DMS114 treated with DMSO at 0.1 percent for 48 hours (cell line): ENCODE data around the gene GSAP.

Experiments used
- DNase-seq: peaks from one replicate; lab custom pipeline; 2025; ENCODE audit not compliant: unreplicated experiment; lab: John Stamatoyannopoulos, UW

GSAP gene

DNA sequence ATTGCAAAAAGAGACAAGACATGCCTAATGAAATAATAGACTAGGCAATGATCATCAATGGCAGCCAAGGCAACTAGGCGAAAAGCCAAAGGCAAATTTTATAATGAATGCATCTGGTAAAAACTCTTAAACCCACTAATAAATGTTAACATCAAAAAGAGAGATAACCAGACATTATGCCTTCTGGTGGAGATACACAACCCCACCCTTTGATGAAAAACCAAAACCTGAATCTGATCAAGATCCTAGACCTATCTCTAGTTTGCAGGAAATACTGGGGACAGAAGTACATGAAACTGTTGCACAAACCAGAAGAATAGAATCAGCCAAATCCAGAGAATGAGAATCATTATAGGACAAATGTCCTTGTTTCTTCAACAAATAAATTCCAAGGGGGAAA is 22.0 kb upstream of the GSAP start:
- DNase-seq = no peak

DNA sequence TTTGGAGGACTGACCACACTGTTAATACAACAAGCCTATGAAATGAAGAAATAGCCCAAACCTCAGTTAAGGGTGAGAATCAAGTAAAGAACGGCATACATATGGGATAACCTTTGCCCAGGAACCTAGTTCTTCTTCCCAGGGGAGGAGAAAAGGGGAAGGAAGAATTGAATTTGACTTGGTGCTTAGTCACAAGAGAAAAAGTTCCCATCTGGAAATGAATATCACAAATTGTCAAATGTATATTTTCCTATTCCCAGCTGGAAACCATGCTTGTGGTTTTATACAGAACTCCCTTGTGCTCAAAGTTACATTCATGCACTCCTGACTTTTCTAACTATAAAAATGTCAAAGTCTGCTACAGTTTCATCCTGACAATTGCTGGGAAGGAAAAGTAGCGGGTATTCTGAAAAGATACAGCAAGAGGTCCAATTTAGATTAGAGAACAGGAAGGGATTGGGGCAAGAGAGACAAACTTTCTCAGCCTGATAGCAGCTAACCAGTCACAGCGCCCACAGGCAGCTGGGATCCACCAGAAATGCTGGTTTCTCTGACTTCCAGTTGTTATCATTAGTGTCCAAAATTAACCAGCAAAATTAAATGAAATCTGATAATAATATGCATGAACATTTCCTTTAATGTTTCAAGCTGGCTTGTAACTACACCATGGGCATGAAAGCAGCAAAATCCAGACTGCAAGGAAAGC is 18.6 kb upstream of the GSAP start:
- DNase-seq = no peak

DNA sequence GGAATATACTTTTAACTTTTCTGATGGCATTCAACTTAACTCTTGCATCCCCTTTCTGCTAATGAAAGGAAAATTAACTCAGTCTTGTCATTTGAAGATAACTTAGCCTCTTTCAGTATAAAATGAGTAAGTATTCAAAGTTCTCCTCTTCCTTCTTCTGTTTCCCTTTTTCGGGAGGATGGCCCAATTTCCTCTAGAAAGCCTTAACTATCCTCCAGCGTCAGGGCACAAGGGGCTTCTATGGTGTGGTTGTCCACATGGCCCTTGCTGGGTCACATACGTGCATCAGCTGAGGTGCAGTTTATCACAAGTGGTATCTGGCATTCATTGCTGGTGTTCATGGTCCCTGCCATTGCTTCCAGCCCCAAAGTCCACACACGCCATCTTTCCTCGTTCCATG is 17.8 kb upstream of the GSAP start:
- DNase-seq = no peak

DNA sequence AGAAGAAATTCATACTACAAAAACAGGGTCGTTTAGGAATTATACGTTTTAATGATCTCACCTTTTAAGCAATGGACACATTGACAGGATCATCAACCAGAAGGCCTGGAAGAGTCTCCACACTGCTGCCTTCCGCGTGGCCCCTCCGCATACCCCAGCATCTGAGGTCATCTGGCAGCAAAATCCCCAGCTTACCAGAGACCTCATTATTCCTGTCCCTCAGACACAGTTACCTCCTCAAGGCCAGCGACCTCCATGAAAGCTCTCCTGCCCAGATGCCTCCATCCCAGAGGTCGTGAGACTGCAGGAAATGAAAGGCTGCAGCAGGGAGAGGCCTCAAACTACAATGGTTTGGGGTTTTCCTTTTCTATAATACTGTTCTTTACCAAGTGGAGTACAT is 14.8 kb upstream of the GSAP start:
- no peak for DNase-seq

DNA sequence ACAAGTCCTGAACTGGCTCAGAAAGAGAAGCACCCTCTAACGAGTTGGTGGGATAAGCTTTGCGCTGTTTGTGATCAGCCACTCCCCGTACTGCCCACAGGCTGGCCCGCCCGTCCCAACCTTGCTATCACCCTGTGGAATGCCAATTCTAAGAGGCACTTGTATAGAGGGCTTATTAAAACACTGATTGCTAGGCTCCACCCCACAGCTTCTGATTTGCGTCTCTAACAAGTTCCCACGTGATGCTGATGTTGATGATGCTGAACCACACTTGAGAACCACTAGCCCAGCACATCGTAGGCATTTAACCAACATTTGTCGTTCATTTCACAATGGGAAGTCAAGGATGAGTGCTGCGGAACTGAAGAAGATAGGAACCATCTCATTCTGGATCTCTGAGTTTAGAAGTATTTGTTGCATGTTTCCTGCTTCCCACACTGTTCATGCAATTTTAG is 12.7 kb upstream of the GSAP start:
- DNase-seq = no peak

DNA sequence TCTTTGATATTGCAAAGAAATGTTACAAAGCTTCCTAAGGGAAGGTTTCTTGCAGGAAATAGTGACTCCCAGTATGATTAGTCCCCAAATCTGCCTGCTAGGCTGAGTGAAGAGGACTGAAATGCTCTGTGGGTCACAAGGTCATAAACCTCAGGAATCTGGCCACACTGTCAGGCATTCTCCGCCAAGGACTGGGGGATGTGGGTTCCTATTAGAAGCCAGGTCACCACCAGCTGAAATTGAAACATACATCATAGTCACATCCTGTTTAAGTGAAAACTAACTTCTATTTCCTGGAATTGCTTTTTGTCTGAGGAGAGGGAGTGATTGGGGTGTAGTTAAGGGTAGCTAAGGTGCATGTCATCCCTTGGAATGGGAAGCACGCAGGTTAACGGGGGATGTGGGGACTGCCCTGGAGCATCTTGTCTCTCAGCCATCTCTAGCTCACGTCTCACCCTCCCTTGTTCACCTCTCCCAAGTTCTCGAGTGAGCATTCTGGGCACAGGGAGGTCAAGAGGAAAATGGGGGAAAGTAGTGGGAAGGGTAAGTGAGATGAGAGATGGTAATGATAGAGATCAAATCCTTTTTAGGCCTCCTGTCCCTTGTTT is 12.0 kb upstream of the GSAP start:
- DNase-seq = no peak

DNA sequence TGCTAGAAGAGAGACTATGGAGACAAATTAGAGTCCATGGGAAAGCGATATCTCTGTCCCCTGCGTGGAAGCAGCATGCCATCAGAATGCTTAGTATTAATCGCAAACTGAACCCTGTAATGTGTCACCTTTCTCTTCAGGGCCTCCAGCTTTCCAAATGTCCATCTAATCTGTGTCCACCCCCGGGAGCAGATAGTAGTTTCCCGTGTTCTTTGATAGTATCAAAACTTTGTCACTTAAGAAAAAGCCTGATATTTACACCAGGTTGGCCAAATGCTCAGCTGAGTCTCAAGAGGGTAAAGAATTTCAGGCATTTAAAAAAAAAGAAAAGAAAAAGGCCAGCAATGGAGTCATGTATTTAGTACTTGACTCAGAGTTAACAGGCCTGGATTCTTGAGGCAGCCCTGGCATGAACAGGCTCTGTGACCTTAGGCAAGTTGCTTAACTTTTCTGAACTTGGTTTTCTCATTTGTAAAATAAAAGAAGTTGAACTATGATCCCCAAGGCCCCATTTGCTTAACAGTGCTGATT is 10.4 kb upstream of the GSAP start:
- DNase-seq = no peak

DNA sequence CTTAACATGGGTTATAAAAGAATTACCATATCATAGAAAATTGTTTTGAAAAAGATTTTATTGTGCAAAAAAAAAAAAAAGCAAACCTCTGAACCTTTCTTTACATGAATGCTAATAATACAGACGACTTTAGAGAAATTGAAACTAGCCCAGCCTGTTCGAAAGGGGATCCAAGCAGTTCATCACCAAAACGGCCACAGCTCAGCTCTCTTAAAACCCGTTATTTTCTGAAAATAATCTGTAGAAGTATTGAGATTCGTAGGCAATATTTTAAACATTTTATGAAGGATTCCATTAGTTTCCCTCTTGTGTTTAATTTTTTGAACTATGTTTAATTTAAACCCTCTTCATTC is 9.9 kb upstream of the GSAP start:
- DNase-seq = no peak

DNA sequence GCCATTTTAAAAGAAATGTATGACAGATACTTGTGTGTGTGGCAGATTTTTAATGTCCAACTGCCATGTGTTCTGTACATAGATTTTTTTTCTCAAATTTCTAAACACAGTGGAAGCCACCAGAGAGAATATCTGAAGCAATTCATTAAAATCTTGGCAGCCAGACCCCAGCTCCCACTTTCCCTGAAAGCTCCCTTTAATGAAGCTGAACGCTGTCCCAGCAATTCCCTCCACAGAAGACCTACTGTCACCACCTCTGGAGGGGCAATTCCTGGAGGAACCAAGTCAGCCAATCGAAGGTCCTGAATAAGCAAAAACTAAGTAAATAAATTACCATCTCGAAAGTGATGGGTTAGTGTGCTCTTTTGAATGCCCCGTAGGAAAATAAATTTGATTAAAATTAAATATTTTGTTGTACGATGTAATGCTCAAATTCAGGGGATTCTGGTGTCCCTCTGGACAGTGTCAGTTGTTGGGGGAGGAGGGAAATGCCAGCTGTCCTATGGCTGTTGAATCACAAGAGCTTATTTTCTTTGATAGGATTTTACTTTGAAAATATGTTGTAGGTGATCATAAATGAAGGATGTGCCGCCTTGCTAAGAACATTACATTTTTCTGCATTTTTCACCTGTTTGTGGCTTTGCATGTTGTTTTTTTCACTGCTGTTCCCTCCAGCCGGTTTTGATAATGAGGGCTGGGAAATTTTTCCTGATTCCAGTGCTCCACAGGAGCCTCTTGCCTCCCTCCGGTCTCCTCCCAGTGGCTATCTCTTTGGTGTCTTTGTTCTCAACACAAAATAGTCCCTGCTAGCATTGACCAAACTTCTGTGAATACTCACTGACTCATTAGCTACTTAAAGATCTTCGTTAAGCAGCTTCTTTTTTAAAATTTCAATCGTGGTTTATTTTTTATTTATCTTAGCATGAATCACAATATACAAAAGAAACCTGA is 9.2 kb upstream of the GSAP start:
- DNase-seq = no peak

DNA sequence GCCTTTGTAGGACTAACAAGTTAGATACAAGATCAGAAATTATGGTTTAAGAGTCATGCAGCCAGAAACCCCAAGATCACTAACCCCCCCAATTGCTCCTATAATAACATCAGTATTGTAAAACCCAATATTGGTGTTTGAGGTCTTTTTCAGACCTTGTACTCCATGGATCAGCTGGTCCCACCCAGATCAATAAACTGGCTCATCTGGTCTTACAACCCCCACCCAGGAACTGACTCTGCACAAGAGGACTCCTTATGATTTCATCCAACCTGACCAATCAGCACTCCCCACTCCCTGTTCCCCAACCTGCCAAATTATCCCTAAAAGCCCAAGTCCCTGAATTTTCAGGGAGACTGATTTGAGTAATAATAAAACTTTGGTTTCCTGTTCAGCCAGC is 6.4 kb upstream of the GSAP start:
- DNase-seq = no peak

DNA sequence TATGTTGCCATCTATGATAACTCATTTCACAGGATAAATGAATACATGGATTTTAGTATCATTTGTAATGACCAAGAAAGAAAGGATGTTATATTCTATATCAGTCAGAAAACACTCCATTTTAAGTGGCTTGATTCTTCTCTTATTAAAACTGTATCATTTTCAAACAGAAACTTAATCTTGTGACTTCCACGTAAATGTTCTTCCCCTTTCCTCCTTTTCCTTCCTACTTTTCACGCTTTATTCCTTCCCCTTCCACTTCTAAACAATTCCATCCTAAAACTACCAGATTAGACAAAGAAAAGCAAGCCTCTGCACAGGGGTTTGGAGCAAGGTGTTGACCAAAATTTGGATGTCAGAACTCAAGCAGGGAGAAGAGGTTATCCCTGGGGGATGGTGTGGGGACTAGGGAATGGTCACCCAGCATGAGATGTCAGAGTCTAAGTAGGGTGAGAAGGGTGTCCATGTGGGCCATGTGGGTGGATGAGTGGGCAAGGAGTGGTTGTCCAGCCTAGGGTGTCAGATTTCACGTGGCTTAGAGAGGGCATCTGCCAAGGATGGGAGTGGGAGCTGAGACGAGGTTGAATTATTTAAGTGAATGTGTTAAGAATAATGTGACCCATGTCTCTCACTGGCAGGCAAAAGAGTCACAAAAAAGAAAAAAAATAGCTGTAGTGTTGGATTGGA is 5.0 kb upstream of the GSAP start:
- DNase-seq = no peak

DNA sequence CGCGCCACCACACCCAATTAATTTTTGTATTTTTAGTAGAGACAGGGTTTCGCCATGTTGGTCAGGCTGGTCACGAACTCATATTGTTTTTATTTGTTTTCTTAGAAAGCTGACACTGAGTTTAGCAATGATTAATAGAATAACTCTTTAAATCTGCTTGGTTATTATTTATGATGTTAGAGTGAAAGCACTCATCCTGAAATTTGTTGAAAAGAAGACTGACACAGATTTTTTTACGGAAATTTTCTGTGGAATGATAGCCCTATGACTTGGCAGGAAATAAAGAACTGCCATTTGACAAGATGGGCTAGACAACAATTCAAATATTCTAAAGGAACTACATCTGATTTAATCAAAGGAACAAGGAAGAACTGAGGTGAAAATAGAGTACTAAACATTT is 4.3 kb upstream of the GSAP start:
- no peak for DNase-seq

DNA sequence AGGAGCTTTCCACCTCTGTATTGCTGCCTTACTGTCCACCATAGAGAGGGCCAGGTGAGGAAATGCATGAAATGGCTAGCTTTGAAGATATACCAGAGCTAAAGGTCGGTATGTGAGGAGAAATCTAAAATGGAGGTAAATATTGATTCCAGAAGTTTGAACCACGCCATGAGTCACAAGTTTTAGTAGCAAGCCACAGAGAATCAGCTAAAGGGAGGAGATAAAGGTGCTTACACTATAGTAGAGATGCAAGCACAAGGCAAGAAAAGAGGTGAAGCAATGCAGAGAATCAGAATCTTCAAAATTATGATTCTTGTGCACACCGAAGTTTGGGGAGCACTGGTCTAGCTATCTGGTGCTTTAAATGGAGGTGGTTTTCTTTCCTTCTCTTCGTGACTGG is 3.0 kb upstream of the GSAP start:
- DNase-seq = no peak

DNA sequence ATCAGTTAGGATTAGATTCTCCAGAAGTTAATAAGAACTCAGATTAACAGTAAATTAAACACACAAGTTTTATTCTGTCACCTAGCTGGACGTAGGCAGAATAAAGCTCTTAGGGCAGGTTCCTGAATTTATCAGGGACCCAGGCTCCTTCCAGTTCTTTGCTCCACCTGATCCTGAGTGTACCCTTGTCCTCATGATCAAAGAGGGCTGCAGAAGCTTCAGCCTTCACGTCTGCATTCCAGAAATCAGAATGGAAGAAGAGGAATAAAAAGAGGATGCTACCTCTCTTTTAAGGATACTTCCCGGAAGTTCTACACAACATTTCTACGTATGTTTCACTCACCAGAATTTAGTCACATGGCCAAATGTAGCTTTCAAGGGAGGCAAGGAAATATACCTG is 1.7 kb upstream of the GSAP start:
- no peak for DNase-seq

DNA sequence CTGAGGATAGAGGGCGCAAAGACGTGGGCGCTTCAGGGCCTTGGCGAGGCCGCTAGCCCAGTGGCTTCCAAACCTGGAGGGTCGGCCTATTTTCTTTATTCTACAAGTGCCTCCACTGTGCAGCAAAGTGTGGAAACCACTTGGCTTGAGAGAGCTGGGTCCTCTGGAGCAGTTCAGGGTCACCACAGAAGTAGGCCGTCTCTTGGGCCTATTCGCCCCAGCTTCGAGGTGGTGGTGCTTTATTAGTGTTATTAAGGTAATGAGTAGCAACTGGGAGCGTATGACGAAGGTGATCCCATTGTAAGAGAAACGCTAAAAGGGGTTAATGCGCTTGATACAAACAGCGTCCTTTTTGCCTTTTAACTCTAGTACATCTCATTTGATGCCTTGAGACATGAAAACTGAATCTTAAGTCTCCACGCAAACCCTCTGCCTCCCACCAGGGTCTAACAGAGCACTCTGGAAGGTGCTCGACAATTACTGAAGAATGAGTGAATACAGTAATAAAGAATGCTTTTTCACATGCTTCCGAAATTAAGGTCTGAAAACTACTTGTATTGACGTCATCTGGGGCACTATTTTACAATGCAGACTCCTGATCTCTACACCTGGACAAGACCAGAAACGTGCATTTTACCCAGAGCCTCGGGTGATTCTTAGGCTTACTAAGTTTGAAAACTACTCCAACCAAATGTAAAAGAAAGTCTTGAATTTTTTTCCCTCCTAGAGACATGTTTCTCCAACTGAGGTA is 647 bp upstream of the GSAP start:
- DNase-seq = no peak

DNA sequence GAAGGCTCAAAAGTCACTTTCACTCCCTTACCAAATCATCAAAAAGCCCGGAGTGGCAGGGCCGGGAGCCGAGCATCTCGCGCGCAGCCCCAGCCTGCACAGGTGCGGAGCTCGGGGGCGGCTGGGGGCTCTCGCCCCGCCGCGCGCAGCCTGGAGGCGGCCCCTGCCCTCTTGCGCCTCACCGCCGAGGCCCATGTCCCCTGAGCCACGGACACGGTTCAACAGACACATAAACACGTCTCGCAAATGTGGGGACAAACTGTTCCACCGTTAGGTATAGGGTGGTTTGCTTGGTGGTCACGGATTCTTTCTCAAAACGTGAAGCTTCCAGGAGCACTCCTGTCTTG is 700 bp downstream of the GSAP start:
- DNase-seq = no peak

DNA sequence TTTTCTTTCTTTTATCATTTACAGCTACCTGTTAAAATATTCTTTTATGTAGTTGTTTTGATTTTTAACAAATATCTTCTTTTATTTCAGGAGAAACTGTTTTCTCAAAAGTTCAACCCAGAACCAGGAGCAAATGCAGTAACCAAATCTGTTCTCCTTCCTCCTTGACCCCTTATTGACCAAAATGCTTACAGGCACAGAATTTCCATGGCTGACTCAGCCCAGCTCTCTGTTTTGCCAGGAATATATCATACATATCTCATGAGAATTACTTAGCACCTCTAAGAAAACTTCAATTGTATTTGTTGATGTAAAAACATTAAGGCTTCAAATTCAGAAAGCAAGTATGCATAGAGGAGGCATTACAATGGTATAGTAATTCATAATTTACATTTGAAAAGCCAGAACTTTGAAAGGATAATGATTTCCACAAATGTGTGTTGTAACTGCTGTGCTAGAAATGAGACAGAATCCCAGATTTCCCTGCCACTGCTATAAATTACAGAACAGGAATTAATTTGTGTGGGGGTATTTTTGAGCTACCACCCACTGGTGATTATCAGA is 2.2 kb downstream of the GSAP start:
- DNase-seq = no peak

DNA sequence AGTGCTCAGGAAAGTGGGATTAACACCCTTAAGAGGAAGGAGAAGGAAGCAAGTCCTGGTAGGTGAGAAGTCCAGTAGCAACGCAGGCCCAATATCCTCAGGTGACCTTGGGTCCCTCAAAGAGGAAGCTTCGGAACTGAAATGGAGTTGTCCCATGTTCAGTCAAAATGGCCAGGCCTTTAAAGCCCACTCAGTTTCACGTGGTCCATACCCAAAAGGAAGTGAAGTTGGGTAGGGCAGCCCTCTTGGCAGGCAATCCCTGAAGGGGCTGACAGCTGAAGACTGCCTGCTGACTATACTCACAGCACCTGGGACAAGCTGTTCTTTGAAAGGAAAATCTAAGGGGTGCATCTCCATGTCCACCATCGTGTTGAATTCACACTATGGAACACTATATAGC is 3.0 kb downstream of the GSAP start:
- no peak for DNase-seq

DNA sequence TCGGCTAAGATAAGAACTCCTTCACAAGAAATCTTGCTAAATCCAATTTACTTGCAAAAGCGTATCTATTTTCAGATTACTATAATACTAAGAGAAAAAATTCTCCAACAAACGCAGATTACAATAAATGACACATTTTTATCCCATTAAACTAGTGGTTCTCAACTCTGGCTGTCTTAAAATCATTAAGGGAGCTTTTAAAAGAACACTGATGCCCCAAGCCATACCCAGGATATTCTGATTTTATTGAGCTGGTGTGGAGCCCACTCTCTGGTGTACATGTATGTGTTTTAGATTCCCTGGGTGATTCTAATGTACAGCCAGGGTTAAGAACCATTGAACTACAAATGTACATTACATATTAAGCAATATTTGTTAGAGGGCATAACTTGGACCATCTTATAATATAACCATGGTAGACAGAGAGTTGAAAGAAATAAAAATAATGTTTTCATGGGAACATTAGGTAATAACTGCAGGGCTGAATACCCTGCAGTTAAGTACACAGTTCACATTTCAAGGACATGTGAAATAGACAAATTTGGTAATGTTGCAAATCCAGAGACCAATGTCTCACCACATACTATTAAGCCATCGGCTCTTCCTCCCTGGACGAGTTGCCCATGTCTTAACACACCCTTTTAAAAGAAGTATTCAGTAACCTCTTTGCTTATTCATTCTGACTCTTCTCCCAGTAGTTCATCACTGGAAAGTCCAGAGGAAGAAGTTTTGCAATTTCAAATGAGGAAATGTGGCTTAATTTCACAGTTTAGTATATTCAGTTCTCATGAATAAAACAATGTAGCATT is 6.2 kb downstream of the GSAP start:
- no peak for DNase-seq
